Measurements from ENCODE around the gene MEGF6.

- TF ChIP-seq POLR2AphosphoS5 (IDR thresholded peaks at IDR 0.05) (no peak), CTCF (IDR thresholded peaks at IDR 0.05) (peak; percentile 57 to 87 (median 70))
These were observed 46.1 kb downstream of the MEGF6 start for GRCh38 chr1:3564921-3565831.
